ENCODE results near the gene TRNT1. TPM values are rescaled to one million over a fixed set of nuclear protein-coding genes. Genes with fewer than 3 reads are reported as not detected.

TRNT1 gene
- 15.9 TPM for polyA plus RNA-seq (2013, experiment 1 of 2; ENCODE audit: insufficient read length)
- polyA plus RNA-seq (2013, experiment 2 of 2; ENCODE audit: insufficient read length): 15.0 TPM

- DNase-seq: peak; percentile 94
Measured at GRCh38 chr3:3126477-3127431, at the start of gene TRNT1. TSS of gene TRNT1 (plus strand) at chr3:3126940. CDS start at chr3:3129041, 2,101 bp downstream.

- no peak for DNase-seq
Measured at GRCh38 chr3:3080309-3080708, 46.4 kb upstream of the TRNT1 start.

DNA sequence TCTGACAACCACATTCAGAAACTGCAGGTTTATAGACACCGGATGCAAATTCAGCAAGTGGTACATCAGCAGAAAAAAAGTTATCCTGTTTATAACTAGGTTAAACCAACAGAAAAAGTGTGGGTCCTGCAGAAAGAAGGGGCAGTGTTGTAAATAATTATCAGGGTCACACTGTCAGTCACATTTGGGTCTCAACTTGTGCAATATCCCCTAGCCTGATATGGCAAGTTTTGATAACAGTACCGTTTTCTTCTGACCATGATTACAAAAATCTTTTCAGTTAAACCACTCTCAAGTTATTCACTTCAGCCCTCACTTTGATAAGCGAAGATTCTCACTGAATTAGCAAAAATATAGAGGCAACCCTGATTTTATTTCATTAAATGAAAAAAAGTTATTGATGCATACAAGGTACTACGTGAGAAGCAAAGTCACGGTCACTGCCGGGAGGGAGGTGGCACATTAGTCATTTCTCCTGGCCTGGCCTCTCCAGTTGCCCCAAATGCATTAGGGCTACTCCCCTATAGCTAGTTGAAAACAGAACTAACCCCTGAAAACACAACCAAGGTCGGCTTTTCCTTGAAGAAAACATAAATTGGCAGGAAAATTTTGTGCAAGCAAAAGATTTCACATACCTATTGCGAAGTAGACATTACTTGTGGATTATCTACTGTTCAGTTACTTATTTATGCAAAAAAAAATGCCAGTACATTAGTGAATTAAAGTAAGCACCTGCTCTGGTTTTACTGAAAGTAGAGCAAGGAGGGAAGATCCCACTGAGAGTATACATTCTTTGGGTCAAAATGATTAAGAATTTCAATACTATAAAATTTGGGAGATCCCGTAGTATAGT is 45.1 kb upstream of the TRNT1 start:
- no peak for DNase-seq

- DNase-seq: no peak
Measured at GRCh38 chr3:3082234-3082924, 44.4 kb upstream of the TRNT1 start.

- DNase-seq: no peak
Measured at GRCh38 chr3:3084890-3085289, 41.9 kb upstream of the TRNT1 start.

DNA sequence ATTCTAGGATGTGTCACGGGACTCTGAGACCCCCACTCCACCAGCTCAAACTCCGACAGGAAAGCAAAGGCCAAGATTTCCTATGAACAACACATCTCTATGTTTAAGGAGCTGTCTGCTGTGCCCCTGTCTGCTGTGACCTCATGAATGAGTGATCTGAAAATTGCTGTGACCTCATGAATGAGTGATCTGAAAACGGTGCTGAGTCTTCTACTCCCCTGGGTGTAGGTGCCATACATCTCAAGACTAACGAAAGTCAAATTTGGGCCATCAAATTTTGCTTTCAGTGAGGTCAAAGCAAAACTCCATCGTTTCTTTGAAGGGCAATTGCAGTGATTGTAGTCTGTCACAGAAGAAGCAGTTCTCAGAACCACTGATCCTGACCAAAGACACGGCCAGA is 41.0 kb upstream of the TRNT1 start:
- DNase-seq: no peak

DNA sequence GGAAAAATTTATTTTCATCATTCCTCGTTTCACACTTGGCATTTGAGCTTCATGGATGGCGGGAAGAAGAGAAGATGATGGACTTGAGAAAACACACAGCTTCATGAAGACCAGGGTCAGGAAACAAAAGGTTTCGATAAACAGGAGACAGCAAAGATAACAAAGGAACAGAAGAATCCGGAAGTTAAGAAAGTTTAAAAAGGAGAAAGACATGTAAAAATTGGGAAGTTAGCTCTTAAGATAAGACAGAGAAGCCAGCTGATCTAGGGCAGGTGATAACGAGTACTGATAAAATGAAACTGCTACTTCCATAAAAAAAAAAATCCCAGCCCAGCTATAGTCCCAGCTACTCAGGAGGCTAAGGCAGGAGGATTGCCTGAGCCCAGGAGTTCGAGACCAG is 40.5 kb upstream of the TRNT1 start:
- no peak for DNase-seq

DNA sequence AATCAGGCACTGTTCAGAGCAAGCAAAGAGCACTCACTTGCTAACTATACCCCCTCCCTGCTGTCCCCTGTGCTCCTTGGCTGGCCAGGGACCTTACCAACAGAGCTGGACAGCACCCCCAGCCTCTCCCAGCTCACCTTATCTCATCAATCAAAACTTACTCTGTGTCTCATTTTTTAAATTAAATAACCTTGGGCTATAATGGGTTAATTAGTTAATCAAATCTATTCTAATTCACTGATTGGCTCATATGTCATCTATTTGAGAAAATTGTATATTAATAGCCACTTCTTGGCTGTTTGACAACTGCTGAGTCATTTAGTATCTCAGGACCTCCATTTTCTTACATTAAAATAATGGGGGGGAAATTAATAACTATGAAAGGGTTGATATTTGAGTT is 39.5 kb upstream of the TRNT1 start:
- no peak for DNase-seq

GRCh38 chr3:3087716-3088465 is 38.8 kb upstream of the TRNT1 start:
- no peak for DNase-seq

GRCh38 chr3:3089017-3089416 is 37.7 kb upstream of the TRNT1 start:
- DNase-seq: no peak

DNA sequence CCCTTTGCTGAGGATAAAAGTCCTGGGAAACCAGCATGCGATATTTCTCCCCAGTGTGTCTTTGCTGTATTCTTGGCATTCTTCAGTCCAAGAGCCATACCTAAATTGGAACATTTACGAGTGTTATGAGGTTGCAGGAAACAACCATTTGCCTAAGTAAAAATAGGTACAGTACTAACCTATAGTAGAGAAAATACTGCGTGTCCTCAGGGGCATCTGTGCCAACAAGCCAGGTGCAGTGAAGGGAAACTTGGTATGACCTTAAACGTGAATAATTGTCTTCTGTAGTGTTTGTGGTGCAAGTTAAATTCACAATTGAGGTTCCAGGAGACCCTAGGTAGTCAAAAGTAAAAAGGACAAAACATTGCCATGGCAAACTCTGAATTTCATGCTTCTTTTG is 28.8 kb upstream of the TRNT1 start:
- no peak for DNase-seq

DNA sequence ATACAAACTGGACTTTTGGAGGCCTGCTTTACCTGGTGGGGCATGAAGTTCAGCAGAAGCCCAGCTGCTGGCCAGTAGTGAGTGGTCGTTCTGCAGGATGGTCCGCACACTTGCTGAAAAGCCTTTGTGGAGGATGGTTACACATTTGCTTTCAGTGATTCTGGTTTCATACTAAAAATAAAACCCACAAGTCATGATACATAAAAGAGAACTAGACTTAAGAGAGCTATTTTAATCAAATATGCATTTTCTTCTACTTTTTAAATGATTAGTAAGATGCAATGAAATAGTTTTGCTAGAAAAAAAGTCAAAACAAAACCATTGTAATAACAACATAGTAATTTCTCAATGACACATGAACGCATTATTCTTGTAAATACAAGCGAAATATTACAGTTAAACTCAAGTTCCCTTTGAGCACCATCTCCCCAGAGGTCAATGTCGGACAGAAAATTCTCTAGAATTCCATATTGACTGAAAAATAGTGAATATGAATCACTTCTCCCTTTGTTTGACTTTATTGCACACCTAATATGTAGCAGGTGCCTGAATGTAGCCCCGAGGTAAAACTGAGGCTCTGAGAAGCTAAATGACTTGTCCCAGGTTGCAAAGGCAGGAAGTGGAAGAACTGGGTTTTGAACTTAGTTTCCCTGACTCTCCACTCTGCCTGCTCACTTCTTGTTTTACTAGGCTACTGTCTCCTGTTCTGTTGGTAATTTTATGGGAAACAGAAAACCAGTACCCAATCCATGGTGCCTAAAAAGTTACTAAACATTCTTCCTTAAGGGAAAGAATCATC is 24.9 kb upstream of the TRNT1 start:
- DNase-seq: no peak

DNA sequence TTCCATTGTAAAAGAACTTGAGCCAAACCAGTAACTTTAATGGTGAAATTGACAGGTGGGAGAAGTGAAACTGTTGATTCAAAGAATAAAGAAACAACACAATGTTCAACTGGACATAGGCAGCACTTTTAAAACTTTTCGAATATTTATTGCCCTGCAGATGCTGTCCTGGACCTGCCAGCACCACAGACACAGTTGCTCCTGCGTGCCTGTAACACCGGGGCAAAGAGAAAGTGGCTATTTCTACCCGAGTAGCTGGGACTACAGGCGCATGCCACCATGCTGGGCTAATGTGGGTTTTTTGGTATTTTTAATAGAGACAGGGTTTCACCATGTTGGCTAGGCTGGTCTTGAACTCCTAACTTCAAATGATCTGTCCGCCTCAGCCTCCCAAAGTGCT is 24.0 kb upstream of the TRNT1 start:
- no peak for DNase-seq

- no peak for DNase-seq
Measured at GRCh38 chr3:3105246-3105645, 21.5 kb upstream of the TRNT1 start.

- DNase-seq: no peak
Measured at GRCh38 chr3:3105815-3106214, 20.9 kb upstream of the TRNT1 start.

- DNase-seq: no peak
Measured at GRCh38 chr3:3107181-3107580, 19.6 kb upstream of the TRNT1 start.

DNA sequence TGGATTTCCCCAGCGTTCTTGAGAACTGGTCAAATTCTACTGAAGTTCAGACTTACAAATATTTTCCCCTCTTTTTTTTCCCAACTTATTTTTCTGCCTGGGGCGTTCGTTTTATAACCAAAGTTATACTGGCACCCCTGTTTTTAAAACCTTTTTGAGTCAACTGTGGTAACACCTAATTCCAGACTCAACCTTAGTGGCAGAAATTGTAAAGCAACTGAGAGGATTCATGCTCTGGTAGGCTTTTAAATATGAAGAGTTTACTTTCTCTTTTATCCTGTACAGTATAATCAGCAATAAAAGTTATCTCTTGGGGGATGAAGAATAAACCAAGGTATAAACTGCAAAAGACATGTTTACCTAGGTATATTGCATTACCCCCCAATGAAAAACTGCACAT is 18.9 kb upstream of the TRNT1 start:
- DNase-seq: no peak

DNA sequence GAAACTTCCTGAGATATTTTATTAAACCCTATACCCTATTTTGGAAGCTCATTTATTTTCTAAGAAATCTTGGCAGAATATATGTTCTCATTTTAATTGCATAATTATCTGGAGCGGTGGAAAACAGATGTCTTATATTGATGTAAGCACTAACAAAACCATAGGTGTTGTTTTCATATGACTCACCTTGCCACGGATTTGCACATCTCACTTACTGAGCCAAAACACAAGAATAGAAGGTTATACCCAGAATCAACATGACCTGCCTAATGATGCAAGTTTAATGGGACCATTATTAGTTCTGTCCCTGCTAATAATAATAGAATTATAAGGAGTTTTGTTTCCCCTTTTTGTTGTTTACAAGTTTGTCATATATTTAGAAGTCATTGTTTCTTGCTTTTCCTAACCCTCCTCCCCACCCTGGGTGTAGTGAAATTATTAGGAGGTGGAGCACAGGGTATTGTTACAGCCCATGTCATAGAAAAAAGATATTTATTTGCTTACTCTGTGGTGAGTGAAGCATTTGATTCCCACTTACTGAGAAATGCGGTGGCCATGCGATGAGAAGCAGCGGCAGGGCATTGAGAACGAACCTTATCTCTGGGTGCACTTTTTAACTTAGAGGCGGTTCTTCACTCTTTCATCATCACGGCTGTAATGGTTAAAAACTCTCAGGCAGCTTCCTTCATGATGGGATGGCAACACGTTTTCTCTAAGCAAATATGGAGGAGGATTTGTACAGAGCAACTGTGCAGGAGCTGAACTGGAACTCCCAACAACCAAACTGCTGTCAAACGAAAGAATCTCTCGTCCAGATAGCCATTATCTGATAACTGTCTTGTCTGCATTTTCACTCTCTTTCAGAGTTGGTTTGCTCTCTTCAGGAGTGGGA is 17.1 kb upstream of the TRNT1 start:
- DNase-seq: no peak

- DNase-seq: no peak
Measured at GRCh38 chr3:3110299-3110630, 16.5 kb upstream of the TRNT1 start, which contains the start of gene IL5RA. TSS of gene IL5RA (minus strand) at chr3:3110374. CDS start at chr3:3104984, 5,390 bp downstream.

DNA sequence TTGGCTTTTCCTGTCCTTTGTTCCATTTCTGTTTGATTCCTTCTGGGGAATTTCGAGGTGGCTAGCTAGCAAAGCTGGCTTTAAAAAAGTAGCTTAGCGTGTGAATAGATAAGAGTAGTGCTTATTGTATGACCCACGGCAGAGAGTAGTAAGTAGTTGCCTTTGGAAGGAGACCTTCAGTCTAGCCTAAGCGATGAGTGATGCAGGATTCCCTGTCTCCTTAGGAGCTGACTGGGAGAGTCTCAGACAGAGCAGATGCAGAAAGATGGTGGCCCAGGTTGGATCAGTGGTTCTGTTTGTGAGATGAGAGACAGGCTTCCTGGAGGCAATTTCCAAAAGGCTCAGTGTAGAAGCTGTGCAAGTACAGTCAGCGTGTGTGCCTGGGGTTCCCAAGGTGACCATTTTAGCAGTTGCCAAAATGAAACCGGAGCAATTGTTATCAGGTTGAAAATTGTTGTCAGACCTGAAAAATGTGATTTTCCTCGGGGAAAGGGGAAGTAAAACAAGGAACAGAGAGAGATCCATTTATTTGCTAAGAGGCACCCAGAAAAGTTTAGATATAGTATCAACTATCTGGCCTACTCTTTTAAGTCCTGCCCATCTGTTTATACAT is 15.9 kb upstream of the TRNT1 start:
- DNase-seq: no peak

All from fibroblast of skin of back (primary cell).